NCI-H1105 (cell line): ENCODE results near the gene ACVRL1.

Experiments
- DNase-seq: peaks from one replicate; lab custom pipeline; 2025; lab: John Stamatoyannopoulos, UW

ACVRL1 gene

GRCh38 chr12:51907083-51907855 lies at the start of gene ACVRL1:
ACVRL1 (plus strand) TSS chr12:51907504; CDS start chr12:51912475, 4,971 bp downstream.
- no peak for DNase-seq

GRCh38 chr12:51860986-51861385 lies 46.3 kb upstream of the ACVRL1 start:
- no peak for DNase-seq

GRCh38 chr12:51862947-51863346 lies 44.4 kb upstream of the ACVRL1 start:
- DNase-seq, result no peak

GRCh38 chr12:51863363-51863932 lies 43.9 kb upstream of the ACVRL1 start:
- DNase-seq, result no peak

- no peak for DNase-seq
Observed at GRCh38 chr12:51863933-51864832, 43.1 kb upstream of the ACVRL1 start.

GRCh38 chr12:51864833-51865670 lies 42.3 kb upstream of the ACVRL1 start:
- no peak for DNase-seq

GRCh38 chr12:51865757-51866270 lies 41.5 kb upstream of the ACVRL1 start:
- DNase-seq, result no peak

- DNase-seq, result no peak
Observed at GRCh38 chr12:51866324-51866723, 41.0 kb upstream of the ACVRL1 start.

GRCh38 chr12:51866762-51867161 lies 40.5 kb upstream of the ACVRL1 start:
- no peak for DNase-seq

- no peak for DNase-seq
Observed at GRCh38 chr12:51867371-51867770, 39.9 kb upstream of the ACVRL1 start.

- DNase-seq, result no peak
Observed at GRCh38 chr12:51867796-51868428, 39.4 kb upstream of the ACVRL1 start.

GRCh38 chr12:51868821-51869495 lies 38.3 kb upstream of the ACVRL1 start:
- no peak for DNase-seq

- DNase-seq, result no peak
Observed at GRCh38 chr12:51869496-51869865, 37.8 kb upstream of the ACVRL1 start.

GRCh38 chr12:51869931-51870330 lies 37.4 kb upstream of the ACVRL1 start:
- DNase-seq, result no peak

- DNase-seq, result no peak
Observed at GRCh38 chr12:51870504-51870903, 36.8 kb upstream of the ACVRL1 start.

- no peak for DNase-seq
Observed at GRCh38 chr12:51871126-51871525, 36.2 kb upstream of the ACVRL1 start.

- DNase-seq, result no peak
Observed at GRCh38 chr12:51871918-51872688, 35.2 kb upstream of the ACVRL1 start.

GRCh38 chr12:51872689-51872981 lies 34.7 kb upstream of the ACVRL1 start:
- no peak for DNase-seq

GRCh38 chr12:51873251-51873994 lies 33.9 kb upstream of the ACVRL1 start:
- no peak for DNase-seq
